Mesendoderm (in vitro differentiated cells): ENCODE data around the gene ITSN1.

Source experiments
- DNase-seq: peaks from one replicate; pipeline ENCODE4 v3.0.0; 2013
- H2AK5ac ChIP-seq: 2 replicates; pipeline ENCODE4 v1.6.1; 2013; ENCODE audit warnings: low read length, inconsistent platforms
- H2BK120ac ChIP-seq: 2 replicates; pipeline ENCODE4 v1.6.1; 2013; ENCODE audit warnings: low read depth, mild to moderate bottlenecking, low read length, moderate library complexity, mixed read lengths
- H2BK15ac ChIP-seq: replicated peaks from 2 replicates; pipeline ENCODE4 v1.6.1; 2013; ENCODE audit warnings: low read depth, mild to moderate bottlenecking, moderate library complexity
- H2BK5ac ChIP-seq: 2 replicates; pipeline ENCODE4 v1.6.1; 2013; ENCODE audit warnings: low read length, inconsistent platforms
- H3K18ac ChIP-seq: 2 replicates; pipeline ENCODE4 v1.6.1; 2013; ENCODE audit warnings: mild to moderate bottlenecking, low read length, mixed read lengths
- H3K23ac ChIP-seq: one replicate; pipeline ENCODE4 v1.6.1; 2013; ENCODE audit warnings: low read length
- H3K27ac ChIP-seq: 2 replicates; pipeline ENCODE4 v1.5.1; 2013; ENCODE audit warnings: low read depth, mild to moderate bottlenecking, inconsistent platforms, low read length, moderate library complexity
- H3K27me3 ChIP-seq: 2 replicates; pipeline ENCODE4 v1.6.1; 2013; ENCODE audit warnings: low read length, control low read depth, mild to moderate bottlenecking, inconsistent platforms; ENCODE audit not compliant: insufficient read depth, poor library complexity
- H3K36me3 ChIP-seq: 2 replicates; pipeline ENCODE4 v1.6.1; 2013; ENCODE audit warnings: low read length, inconsistent platforms; ENCODE audit not compliant: control insufficient read depth, insufficient read depth
- H3K4ac ChIP-seq: one replicate; pipeline ENCODE4 v1.6.1; 2013; ENCODE audit warnings: low read depth, mild to moderate bottlenecking, low read length, moderate library complexity
- H3K4me1 ChIP-seq: 2 replicates; pipeline ENCODE4 v1.6.1; 2013; ENCODE audit warnings: low read depth, low read length, inconsistent platforms; ENCODE audit not compliant: control insufficient read depth
- H3K4me2 ChIP-seq: 2 replicates; pipeline ENCODE4 v1.6.1; 2013; ENCODE audit warnings: low read length
- H3K4me3 ChIP-seq: 2 replicates; pipeline ENCODE4 v1.5.1; 2013; ENCODE audit warnings: mild to moderate bottlenecking, low read length
- H3K56ac ChIP-seq: one replicate; pipeline ENCODE4 v1.6.1; 2013; ENCODE audit warnings: low read length
- H3K79me1 ChIP-seq: 2 replicates; pipeline ENCODE4 v1.6.1; 2013; ENCODE audit warnings: low read length, inconsistent platforms
- H3K79me2 ChIP-seq: 2 replicates; pipeline ENCODE4 v1.6.1; 2013; ENCODE audit warnings: mild to moderate bottlenecking, low read length; ENCODE audit not compliant: control insufficient read depth, insufficient read depth
- H3K9ac ChIP-seq: 2 replicates; pipeline ENCODE4 v1.6.1; 2013; ENCODE audit warnings: low read length, inconsistent platforms
- H4K5ac ChIP-seq: one replicate; pipeline ENCODE4 v1.6.1; 2013; ENCODE audit warnings: low read length
- H4K8ac ChIP-seq: one replicate; pipeline ENCODE4 v1.6.1; 2013; ENCODE audit warnings: low read depth, mild to moderate bottlenecking, control low read depth, low read length, moderate library complexity
- WGBS: extraction: QIAGEN DNeasy Blood & Tissue Kit; methylation state at CpG from one replicate; pipeline ENCODE4 v1.1.7; 2013; ENCODE audit warnings: low lambda C conversion rate, missing lambda C conversion rate; ENCODE audit not compliant: insufficient coverage; ENCODE audit errors: extremely low coverage; 5-methylcytosine and 5-hydroxymethylcytosine counted together

ITSN1 gene

DNA sequence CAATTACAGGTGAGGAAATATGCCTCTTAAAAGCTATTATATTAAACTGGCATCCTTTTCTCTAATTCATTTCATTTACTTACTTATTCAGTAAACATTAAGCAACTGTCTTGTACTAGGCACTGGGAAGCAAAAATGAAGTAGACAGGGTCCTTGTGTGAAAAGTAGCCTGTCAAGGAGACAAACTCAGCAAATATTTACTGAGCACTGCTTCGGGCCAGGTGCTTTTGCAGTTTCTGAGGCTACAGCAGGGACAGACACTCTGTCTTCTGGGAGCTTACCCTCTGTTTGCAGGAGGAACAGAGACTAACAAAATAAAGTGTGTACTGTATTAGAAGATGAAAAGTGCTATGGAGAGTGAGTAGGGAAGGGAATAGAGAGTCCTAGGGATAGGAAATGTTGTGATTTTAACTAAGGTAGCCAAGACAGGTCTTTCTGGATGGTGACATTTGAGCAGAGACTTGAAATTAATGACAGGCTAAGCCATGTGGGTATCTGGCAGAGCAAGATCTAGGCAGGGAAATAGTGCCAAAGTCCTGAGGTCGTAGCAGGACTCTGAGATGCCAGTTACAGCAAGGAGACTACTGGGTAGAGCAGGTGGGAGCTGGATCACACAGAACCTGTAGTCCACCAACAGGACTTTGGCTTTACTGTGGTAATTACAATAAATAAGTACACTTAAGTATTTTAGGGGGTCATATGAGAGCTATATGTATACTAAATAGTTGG lies 133.0 kb downstream of the ITSN1 start:
- H3K79me1 ChIP-seq: no peaks in the 10 kb centered on the region
- H3K56ac ChIP-seq: no peak overlapping the region
- H2AK5ac ChIP-seq: no peak overlapping the region
- no peak overlapping the region for H3K4ac ChIP-seq
- DNase-seq: no peak
- WGBS: no CpG with 5 or more reads among the region's 2 CpGs
- H3K23ac ChIP-seq: no peak overlapping the region
- H3K4me1 ChIP-seq: no peaks in the 10 kb centered on the region
- no peak overlapping the region for H2BK15ac ChIP-seq
- no peak overlapping the region for H3K27ac ChIP-seq
- H3K9ac ChIP-seq: no peak overlapping the region
- no peak overlapping the region for H2BK120ac ChIP-seq
- no peak overlapping the region for H3K4me2 ChIP-seq
- no peaks in the 10 kb centered on the region for H3K27me3 ChIP-seq
- no peak overlapping the region for H2BK5ac ChIP-seq
- no peaks in the 10 kb centered on the region for H3K79me2 ChIP-seq
- H3K4me3 ChIP-seq: no peak overlapping the region
- no peak overlapping the region for H4K5ac ChIP-seq
- H4K8ac ChIP-seq: no peak overlapping the region
- H3K36me3 ChIP-seq: peaks cover 1% of the 10 kb centered on the region
- H3K18ac ChIP-seq: no peak overlapping the region

DNA sequence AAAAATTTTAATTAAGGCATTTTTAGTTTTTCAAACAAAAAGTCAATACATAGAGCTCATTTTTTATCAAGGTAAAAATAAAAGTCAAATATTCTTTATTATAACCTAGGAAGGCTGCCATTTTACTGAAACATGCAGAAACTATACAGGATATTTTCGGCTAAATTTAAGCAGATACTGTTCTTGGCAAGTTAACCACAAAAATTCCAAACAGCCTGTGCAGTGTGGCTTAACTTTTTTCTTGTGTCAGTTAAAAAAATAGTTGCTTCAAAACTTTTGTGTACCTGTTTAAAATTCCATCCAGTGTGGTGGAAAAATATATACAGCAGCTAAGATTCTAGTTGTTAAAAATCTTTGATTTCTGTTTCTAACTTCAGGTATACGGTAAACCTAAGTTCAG lies 138.3 kb downstream of the ITSN1 start:
- no peaks in the 10 kb centered on the region for H3K27me3 ChIP-seq
- no peak overlapping the region for H3K18ac ChIP-seq
- no peak overlapping the region for H2BK15ac ChIP-seq
- no peak overlapping the region for H3K27ac ChIP-seq
- no peaks in the 10 kb centered on the region for H3K36me3 ChIP-seq
- H3K9ac ChIP-seq: no peak overlapping the region
- no peak overlapping the region for H4K5ac ChIP-seq
- H3K56ac ChIP-seq: no peak overlapping the region
- no peaks in the 10 kb centered on the region for H3K79me1 ChIP-seq
- no peak overlapping the region for H4K8ac ChIP-seq
- no peak overlapping the region for H2BK120ac ChIP-seq
- no peak for DNase-seq
- no peak overlapping the region for H3K4me3 ChIP-seq
- no peak overlapping the region for H3K23ac ChIP-seq
- H3K4ac ChIP-seq: no peak overlapping the region
- H2BK5ac ChIP-seq: no peak overlapping the region
- no peak overlapping the region for H2AK5ac ChIP-seq
- no peaks in the 10 kb centered on the region for H3K4me1 ChIP-seq
- H3K79me2 ChIP-seq: no peaks in the 10 kb centered on the region
- WGBS: no CpG with 5 or more reads among the region's 2 CpGs
- H3K4me2 ChIP-seq: no peak overlapping the region

DNA sequence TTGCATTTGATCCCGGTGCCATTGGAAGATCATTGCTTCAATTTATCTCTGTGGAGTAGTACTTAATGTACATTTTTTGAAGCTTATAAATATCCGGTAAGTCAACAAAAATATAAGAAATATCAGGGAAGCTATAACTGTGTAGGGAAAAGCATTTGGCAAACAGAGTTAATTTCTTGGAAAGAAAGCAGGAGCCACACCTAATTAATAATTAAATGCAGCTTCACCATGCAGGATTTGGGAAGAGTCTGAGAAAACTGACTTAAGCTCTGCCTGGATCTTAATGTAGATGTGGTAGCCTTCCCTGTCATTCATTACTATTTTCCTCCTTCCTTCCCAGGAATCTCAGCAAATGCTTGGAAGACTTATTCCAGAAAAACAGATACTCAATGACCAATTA lies 138.8 kb downstream of the ITSN1 start:
- Histone ChIP-seq H3K4me2 (no peak overlapping the region), H3K27ac (no peak overlapping the region), H3K4me1 (no peaks in the 10 kb centered on the region), H4K8ac (no peak overlapping the region), H3K4me3 (no peak overlapping the region), H3K27me3 (no peaks in the 10 kb centered on the region), H3K36me3 (no peaks in the 10 kb centered on the region), H3K4ac (no peak overlapping the region), H2AK5ac (no peak overlapping the region), H2BK120ac (no peak overlapping the region), H3K18ac (no peak overlapping the region), H3K56ac (no peak overlapping the region), H4K5ac (no peak overlapping the region), H2BK5ac (no peak overlapping the region), H2BK15ac (no peak overlapping the region), H3K79me2 (no peaks in the 10 kb centered on the region), H3K9ac (no peak overlapping the region), H3K79me1 (no peaks in the 10 kb centered on the region), H3K23ac (no peak overlapping the region)
- WGBS: no CpG with 5 or more reads among the region's 2 CpGs
- DNase-seq: no peak

GRCh38 chr21:33783187-33783979 lies 141.1 kb downstream of the ITSN1 start:
- Histone ChIP-seq H2BK5ac (no peak overlapping the region), H3K79me1 (no peaks in the 10 kb centered on the region), H3K4ac (no peak overlapping the region), H3K79me2 (no peaks in the 10 kb centered on the region), H4K5ac (no peak overlapping the region), H3K56ac (no peak overlapping the region), H3K23ac (no peak overlapping the region), H2AK5ac (no peak overlapping the region), H3K4me1 (no peaks in the 10 kb centered on the region), H2BK15ac (no peak overlapping the region), H3K18ac (no peak overlapping the region), H3K27ac (no peak overlapping the region), H3K27me3 (no peaks in the 10 kb centered on the region), H3K4me3 (no peak overlapping the region), H2BK120ac (no peak overlapping the region), H3K4me2 (no peak overlapping the region), H3K36me3 (no peaks in the 10 kb centered on the region), H4K8ac (no peak overlapping the region), H3K9ac (no peak overlapping the region)
- DNase-seq: no peak
- WGBS: no CpG with 5 or more reads among the region's 2 CpGs

DNA sequence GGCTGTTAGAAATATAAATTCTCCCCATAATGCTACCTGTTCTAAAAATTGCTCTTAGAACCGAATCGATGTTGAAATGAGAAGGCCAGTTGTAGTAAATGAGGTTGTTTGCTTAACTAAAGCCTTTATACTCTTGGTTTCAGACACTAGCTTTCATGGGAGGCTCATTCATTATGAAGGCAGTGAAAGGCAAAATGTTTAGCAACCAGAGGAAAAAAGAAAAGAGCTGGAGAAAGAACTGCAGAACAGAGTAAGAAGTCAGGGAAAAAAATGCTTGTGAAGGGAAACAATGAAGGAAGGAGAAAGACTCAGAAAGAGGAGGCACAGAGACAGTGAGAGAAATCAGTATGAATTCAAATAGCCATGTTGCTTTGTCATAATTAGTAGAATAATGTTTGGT lies 145.1 kb downstream of the ITSN1 start:
- no peaks in the 10 kb centered on the region for H3K27me3 ChIP-seq
- no peak overlapping the region for H3K23ac ChIP-seq
- no peak overlapping the region for H3K56ac ChIP-seq
- H2BK5ac ChIP-seq: no peak overlapping the region
- no peak overlapping the region for H2AK5ac ChIP-seq
- H3K18ac ChIP-seq: no peak overlapping the region
- H3K4me2 ChIP-seq: no peak overlapping the region
- H3K27ac ChIP-seq: no peak overlapping the region
- H3K4ac ChIP-seq: no peak overlapping the region
- no peaks in the 10 kb centered on the region for H3K36me3 ChIP-seq
- H4K8ac ChIP-seq: no peak overlapping the region
- no peak overlapping the region for H2BK15ac ChIP-seq
- DNase-seq: no peak
- H3K4me1 ChIP-seq: no peaks in the 10 kb centered on the region
- WGBS: no CpG with 5 or more reads among the region's 2 CpGs
- H3K79me2 ChIP-seq: no peaks in the 10 kb centered on the region
- H3K4me3 ChIP-seq: no peak overlapping the region
- H3K9ac ChIP-seq: no peak overlapping the region
- no peaks in the 10 kb centered on the region for H3K79me1 ChIP-seq
- no peak overlapping the region for H2BK120ac ChIP-seq
- no peak overlapping the region for H4K5ac ChIP-seq
